Liver (tissue), 9 donors: ENCODE results near the gene HRH1. TPM values are rescaled to one million over a fixed set of nuclear protein-coding genes. Genes with fewer than 3 reads are reported as not detected.
A peak's percentile ranks its signal among the peaks of the same experiment; 100 is the strongest.

Source experiments
- DNase-seq: peaks from one replicate; pipeline ENCODE4 v3.0.0-alpha.2; 2017; ENCODE audit warnings: low spot score
- H3K27ac ChIP-seq, 2 donors: one replicate each; pipeline ENCODE4 v1.7.0; 2013; ENCODE audit warnings: inconsistent platforms in 2 of 2, low read length in 2 of 2, control low read depth in 1 of 2, low read depth in 1 of 2, mild to moderate bottlenecking in 1 of 2
- H3K27me3 ChIP-seq, 4 donors: one replicate each; pipeline versions ENCODE4 v1.6.1 to v1.7.0; 2013; ENCODE audit warnings: low read length in 3 of 4, inconsistent platforms in 1 of 4, mild to moderate bottlenecking in 1 of 4, moderate library complexity in 1 of 4; ENCODE audit not compliant: control insufficient read depth in 4 of 4, insufficient read depth in 4 of 4
- H3K36me3 ChIP-seq, 4 donors: one replicate each; pipeline versions ENCODE4 v1.6.1 to v1.7.0; 2013; ENCODE audit warnings: low read length in 3 of 4, mild to moderate bottlenecking in 3 of 4, low read depth in 1 of 4, moderate library complexity in 1 of 4; ENCODE audit not compliant: control insufficient read depth in 4 of 4, insufficient read depth in 3 of 4
- H3K4me1 ChIP-seq, 4 donors: one replicate each; pipeline versions ENCODE4 v1.6.1 to v1.7.0; 2013; ENCODE audit warnings: low read length in 3 of 4, mild to moderate bottlenecking in 3 of 4, moderate library complexity in 1 of 4; ENCODE audit not compliant: control insufficient read depth in 4 of 4, insufficient read depth in 4 of 4
- H3K4me3 ChIP-seq, 3 donors: one replicate each; pipeline versions ENCODE4 v1.6.1 to v1.7.0; 2013; ENCODE audit warnings: low read length in 3 of 3, control low read depth in 1 of 3, low read depth in 1 of 3, mild to moderate bottlenecking in 1 of 3
- H3K9ac ChIP-seq, 2 donors: one replicate each; pipeline ENCODE4 v1.7.0; 2013; ENCODE audit warnings: low read length in 2 of 2, mild to moderate bottlenecking in 2 of 2, moderate library complexity in 2 of 2, control low read depth in 1 of 2, low read depth in 1 of 2
- H3K9me3 ChIP-seq, 4 donors: one replicate each; pipeline versions ENCODE4 v1.6.1 to v1.7.0; 2013; ENCODE audit warnings: low read length in 3 of 4; ENCODE audit not compliant: control insufficient read depth in 4 of 4
- FOXA1 ChIP-seq: IDR thresholded peaks from 2 replicates; pipeline ENCODE4 v1.6.1; 2016; ENCODE audit warnings: antibody characterized with exemption
- GABPA ChIP-seq, 2 donors: IDR thresholded peaks in 1 of 2; conservative IDR thresholded peaks in 1 of 2; 2 replicates each; pipeline ENCODE4 v1.6.1; 2016; ENCODE audit warnings: antibody characterized with exemption in 2 of 2, mild to moderate bottlenecking in 1 of 2, moderate library complexity in 1 of 2
- HNF4A ChIP-seq, 2 donors: conservative IDR thresholded peaks; 2 replicates each; pipeline ENCODE4 v1.6.1; 2016; ENCODE audit warnings: antibody characterized with exemption in 2 of 2, mild to moderate bottlenecking in 2 of 2
- JUND ChIP-seq, 2 donors: IDR thresholded peaks; 2 replicates each; pipeline ENCODE4 v1.6.1; 2016; ENCODE audit warnings: antibody characterized with exemption in 2 of 2
- NR2F2 ChIP-seq: IDR thresholded peaks from 2 replicates; pipeline ENCODE4 v1.6.1; 2016; ENCODE audit warnings: antibody characterized with exemption
- RAD21 ChIP-seq, 2 donors: IDR thresholded peaks; 2 replicates each; pipeline ENCODE4 v1.6.1; 2016; ENCODE audit warnings: antibody characterized with exemption in 2 of 2, mild to moderate bottlenecking in 2 of 2
- RXRA ChIP-seq, 2 donors: IDR thresholded peaks; 2 replicates each; pipeline ENCODE4 v1.6.1; 2017 to 2018; ENCODE audit warnings: antibody characterized with exemption in 2 of 2, mild to moderate bottlenecking in 1 of 2
- SP1 ChIP-seq: IDR thresholded peaks from 2 replicates; pipeline ENCODE4 v1.6.1; 2018; ENCODE audit warnings: antibody characterized with exemption, mild to moderate bottlenecking
- TAF1 ChIP-seq: conservative IDR thresholded peaks from 2 replicates; pipeline ENCODE4 v1.6.1; 2016; ENCODE audit warnings: antibody characterized with exemption, mild to moderate bottlenecking
- WGBS: extraction: QIAGEN DNeasy Blood & Tissue Kit; methylation state at CpG from one replicate; pipeline ENCODE4 v1.1.7; 2013; 5-methylcytosine and 5-hydroxymethylcytosine counted together
- polyA plus RNA-seq, 2 donors: library from polyadenylated mRNA; stranded (reverse) in 1 of 2; unstranded in 1 of 2; fragments of 200-250 nt in 1 of 2; fragments of >200 nt in 1 of 2; fragmentation: Nextera tagmentation in 1 of 2; extraction: Ambion mirVana in 1 of 2; gene quantifications; one replicate each; pipeline versions ENCODE4 v1.2.1 to v1.2.3, GENCODE V29; 2013 to 2015
- total RNA-seq, 2 donors: library from RNA; depleted of rRNA; stranded (reverse); fragments of >200 nt; gene quantifications; one replicate each; pipeline ENCODE4 v1.2.3, GENCODE V29; 2014
- TF ChIP-seq, protein P1 (sequence below): IDR thresholded peaks from 2 replicates; pipeline ENCODE4 v1.6.1; 2016; ENCODE audit warnings: antibody characterized with exemption
- TF ChIP-seq, protein P2 (sequence below): IDR thresholded peaks from 2 replicates; pipeline ENCODE4 v1.6.1; 2016; ENCODE audit warnings: antibody characterized with exemption
- TF ChIP-seq, protein P3 (sequence below): IDR thresholded peaks from 2 replicates; pipeline ENCODE4 v1.6.1; 2016; ENCODE audit warnings: antibody characterized with exemption
- donor health status: healthy.
- donor health status: healthy.
- donor health status: healthy.
- donor health status: healthy.
- donor health status: healthy.

Gene HRH1
- total and polyA plus RNA-seq, 4 donors, result 0.07 to 1.3 (median 0.31) TPM

DNA sequence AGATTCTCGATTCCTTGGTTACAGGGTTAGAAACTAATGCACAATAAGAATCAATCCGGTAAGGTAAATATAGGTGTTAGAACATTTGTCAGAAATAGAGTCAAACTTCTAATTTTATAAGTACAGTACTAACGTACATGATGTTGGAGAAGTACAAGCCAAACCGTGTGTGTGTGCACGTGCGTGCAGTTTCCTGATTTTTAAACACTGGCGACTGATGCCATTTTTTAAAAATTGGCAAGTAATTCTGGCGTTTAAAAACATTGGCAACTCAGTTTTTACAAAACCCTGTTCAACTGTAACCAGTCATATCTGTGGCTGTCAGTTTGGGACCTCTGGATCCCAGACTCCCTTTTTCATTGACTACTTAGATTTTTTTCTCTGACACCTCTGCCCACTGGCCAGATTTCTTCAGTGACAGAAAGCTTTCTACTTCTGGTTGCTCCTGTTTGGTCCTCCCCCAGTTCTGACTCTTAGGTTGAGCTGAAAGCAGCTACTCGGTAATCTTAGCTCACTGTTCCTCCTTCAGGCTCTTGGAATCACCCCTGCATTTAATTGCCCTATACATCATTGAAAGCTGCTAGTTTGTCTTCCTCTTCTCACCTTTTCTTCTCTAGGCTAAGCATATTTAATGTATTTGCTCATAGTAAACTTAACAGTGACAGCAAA is 118.7 kb downstream of the HRH1 start:
- Histone ChIP-seq H3K27me3 (no peaks in the 10 kb centered on the region), H3K9me3 (no peaks in the 10 kb centered on the region), H3K4me3 (peak overlapping the region; percentile 63 to 86 (median 64)), H3K36me3 (peaks cover 0 to 2% (median 0%) of the 10 kb centered on the region in 4 donors), H3K27ac (peak overlapping the region; percentile 8 to 71), H3K9ac (peak overlapping the region; percentile 58 to 65), H3K4me1 (peaks cover 0 to 21% (median 13%) of the 10 kb centered on the region in 4 donors)
- 4% methylated on average over 9 of the region's 9 CpGs for WGBS
- TF ChIP-seq, protein P1, sequence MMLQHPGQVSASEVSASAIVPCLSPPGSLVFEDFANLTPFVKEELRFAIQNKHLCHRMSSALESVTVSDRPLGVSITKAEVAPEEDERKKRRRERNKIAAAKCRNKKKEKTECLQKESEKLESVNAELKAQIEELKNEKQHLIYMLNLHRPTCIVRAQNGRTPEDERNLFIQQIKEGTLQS, result no peak
- no peak for TF ChIP-seq SP1
- TF ChIP-seq RXRA (IDR thresholded peaks at IDR 0.05), result no peak
- no peak for TF ChIP-seq TAF1
- TF ChIP-seq RAD21 (IDR thresholded peaks at IDR 0.05), result no peak
- TF ChIP-seq, protein P2, sequence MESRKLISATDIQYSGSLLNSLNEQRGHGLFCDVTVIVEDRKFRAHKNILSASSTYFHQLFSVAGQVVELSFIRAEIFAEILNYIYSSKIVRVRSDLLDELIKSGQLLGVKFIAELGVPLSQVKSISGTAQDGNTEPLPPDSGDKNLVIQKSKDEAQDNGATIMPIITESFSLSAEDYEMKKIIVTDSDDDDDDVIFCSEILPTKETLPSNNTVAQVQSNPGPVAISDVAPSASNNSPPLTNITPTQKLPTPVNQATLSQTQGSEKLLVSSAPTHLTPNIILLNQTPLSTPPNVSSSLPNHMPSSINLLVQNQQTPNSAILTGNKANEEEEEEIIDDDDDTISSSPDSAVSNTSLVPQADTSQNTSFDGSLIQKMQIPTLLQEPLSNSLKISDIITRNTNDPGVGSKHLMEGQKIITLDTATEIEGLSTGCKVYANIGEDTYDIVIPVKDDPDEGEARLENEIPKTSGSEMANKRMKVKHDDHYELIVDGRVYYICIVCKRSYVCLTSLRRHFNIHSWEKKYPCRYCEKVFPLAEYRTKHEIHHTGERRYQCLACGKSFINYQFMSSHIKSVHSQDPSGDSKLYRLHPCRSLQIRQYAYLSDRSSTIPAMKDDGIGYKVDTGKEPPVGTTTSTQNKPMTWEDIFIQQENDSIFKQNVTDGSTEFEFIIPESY, result no peak
- TF ChIP-seq FOXA1, result no peak
- no peak for TF ChIP-seq HNF4A (conservative IDR thresholded peaks at IDR 0.05)
- TF ChIP-seq, protein P3, sequence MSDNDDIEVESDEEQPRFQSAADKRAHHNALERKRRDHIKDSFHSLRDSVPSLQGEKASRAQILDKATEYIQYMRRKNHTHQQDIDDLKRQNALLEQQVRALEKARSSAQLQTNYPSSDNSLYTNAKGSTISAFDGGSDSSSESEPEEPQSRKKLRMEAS, result no peak
- no peak for TF ChIP-seq NR2F2
- no peak for TF ChIP-seq GABPA (IDR thresholded peaks at IDR 0.05 in 1 of 2, conservative IDR thresholded peaks at IDR 0.05 in 1 of 2)
- no peak for DNase-seq

DNA sequence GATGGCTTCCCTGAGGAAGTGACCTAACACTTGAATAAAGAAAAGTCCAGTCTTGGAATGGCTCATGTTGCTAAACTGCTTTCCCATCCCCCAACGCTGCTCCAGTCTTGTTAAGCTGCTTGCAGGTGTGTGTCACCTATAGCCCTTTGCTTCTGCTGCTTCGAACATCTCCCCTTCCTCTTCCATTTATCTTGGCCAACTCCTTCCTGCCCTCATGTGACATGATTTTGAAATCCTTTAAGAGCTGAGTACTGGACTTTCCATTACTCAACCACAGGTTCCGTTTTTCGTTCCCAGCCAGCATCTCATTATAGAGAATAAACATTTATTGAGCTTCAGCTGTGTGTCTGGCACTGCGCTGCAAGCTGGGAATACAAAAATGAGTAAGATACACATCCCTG is 119.6 kb downstream of the HRH1 start:
- H3K9ac ChIP-seq, result no peak overlapping the region
- peaks cover 0 to 21% (median 13%) of the 10 kb centered on the region in 4 donors for H3K4me1 ChIP-seq
- H3K27me3 ChIP-seq, result no peaks in the 10 kb centered on the region
- H3K4me3 ChIP-seq, result no peak overlapping the region
- H3K36me3 ChIP-seq, result peaks cover 0 to 2% (median 0%) of the 10 kb centered on the region in 4 donors
- 86% methylated on average over 5 of the region's 5 CpGs for WGBS
- DNase-seq, result no peak
- no peaks in the 10 kb centered on the region for H3K9me3 ChIP-seq
- peak overlapping the region; percentile 56 to 68 for H3K27ac ChIP-seq
- TF ChIP-seq, protein P3, result no peak
- TF ChIP-seq JUND (IDR thresholded peaks at IDR 0.05) (no peak), TAF1 (no peak), GABPA (IDR thresholded peaks at IDR 0.05 in 1 of 2, conservative IDR thresholded peaks at IDR 0.05 in 1 of 2) (no peak), FOXA1 (no peak)
- TF ChIP-seq, protein P2, result no peak
